ENCODE results near the gene SLC25A30. TPM values are rescaled to one million over a fixed set of nuclear protein-coding genes. Genes with fewer than 3 reads are reported as not detected.
"Not testable (repeated sequence)": the region's sequence is repeated elsewhere in the genome, so short reads cannot be mapped to it uniquely, and the experiment has no call there.

SLC25A30 gene
- polyA plus RNA-seq, 1 experiment: 10.4 TPM

GRCh38 chr13:45434556-45435371 lies 16.6 kb upstream of the SLC25A30 start:
- ChIA-PET POLR2A (no interaction called here), CTCF (no interaction called here)
- H3K36me3 ChIP-seq (ENCODE audit: control insufficient read depth, insufficient read depth, low read length): no peaks in the 10 kb centered on the region
- no peak for DNase-seq (ENCODE audit: low read depth)
- no peak for TF ChIP-seq CTCF (IDR thresholded peaks at IDR 0.05; ENCODE audit: insufficient read depth, low read depth, low read length)
- H3K4me3 ChIP-seq (ENCODE audit: low read depth, low read length): no peak overlapping the region
- H3K27me3 ChIP-seq (ENCODE audit: control insufficient read depth, insufficient read depth, low read length): no peaks in the 10 kb centered on the region

GRCh38 chr13:45433381-45433790 lies 15.2 kb upstream of the SLC25A30 start:
- no peak for DNase-seq (ENCODE audit: low read depth)
- H3K27me3 ChIP-seq (ENCODE audit: control insufficient read depth, insufficient read depth, low read length): no peaks in the 10 kb centered on the region
- no peaks in the 10 kb centered on the region for H3K36me3 ChIP-seq (ENCODE audit: control insufficient read depth, insufficient read depth, low read length)
- TF ChIP-seq CTCF (IDR thresholded peaks at IDR 0.05; ENCODE audit: insufficient read depth, low read depth, low read length): no peak
- POLR2A ChIA-PET: no interaction called here
- H3K4me3 ChIP-seq (ENCODE audit: low read depth, low read length): no peak overlapping the region
- CTCF ChIA-PET: interaction anchor here (0.6 kb wide), 1 partner anchor 299 kb away, joined by 3 read pairs; no protein-coding TSS in a partner anchor

GRCh38 chr13:45432737-45433380 lies 14.7 kb upstream of the SLC25A30 start:
- POLR2A ChIA-PET: no interaction called here
- CTCF ChIA-PET: no interaction called here
- no peaks in the 10 kb centered on the region for H3K36me3 ChIP-seq (ENCODE audit: control insufficient read depth, insufficient read depth, low read length)
- H3K4me3 ChIP-seq (ENCODE audit: low read depth, low read length): no peak overlapping the region
- no peaks in the 10 kb centered on the region for H3K27me3 ChIP-seq (ENCODE audit: control insufficient read depth, insufficient read depth, low read length)
- no peak for TF ChIP-seq CTCF (IDR thresholded peaks at IDR 0.05; ENCODE audit: insufficient read depth, low read depth, low read length)
- no peak for DNase-seq (ENCODE audit: low read depth)

GRCh38 chr13:45426056-45426841 lies 8.1 kb upstream of the SLC25A30 start:
- CTCF ChIA-PET; POLR2A ChIA-PET; H3K27me3 ChIP-seq (ENCODE audit: control insufficient read depth, insufficient read depth, low read length); H3K4me3 ChIP-seq (ENCODE audit: low read depth, low read length); H3K36me3 ChIP-seq (ENCODE audit: control insufficient read depth, insufficient read depth, low read length); DNase-seq (ENCODE audit: low read depth): not testable (repeated sequence)

GRCh38 chr13:45422731-45423292 lies 4.6 kb upstream of the SLC25A30 start:
- H3K4me3 ChIP-seq (ENCODE audit: low read depth, low read length): no peak overlapping the region
- no peak for TF ChIP-seq CTCF (IDR thresholded peaks at IDR 0.05; ENCODE audit: insufficient read depth, low read depth, low read length)
- no peak for DNase-seq (ENCODE audit: low read depth)
- ChIA-PET CTCF (no interaction called here), POLR2A (no interaction called here)
- H3K27me3 ChIP-seq (ENCODE audit: control insufficient read depth, insufficient read depth, low read length): no peaks in the 10 kb centered on the region
- H3K36me3 ChIP-seq (ENCODE audit: control insufficient read depth, insufficient read depth, low read length): no peaks in the 10 kb centered on the region

Data from BJ (cell line).